Measurements from ENCODE around the gene COA1. TPM values are rescaled to one million over a fixed set of nuclear protein-coding genes. Genes with fewer than 3 reads are reported as not detected.

COA1 gene
- total RNA-seq, 1 experiment from 2014 or later: 151 TPM

- POLR2A ChIA-PET (ENCODE audit: unreplicated experiment): no interaction called here
- H3K9me3 ChIP-seq (ENCODE audit: insufficient read depth, low read depth): no peaks in the 10 kb centered on the region
Measured at GRCh38 chr7:43616977-43617376, 112.3 kb downstream of the COA1 start.

GRCh38 chr7:43615558-43616145 is 113.7 kb downstream of the COA1 start:
- Histone ChIP-seq H3K4me3 (no peak overlapping the region), H3K27ac (no peak overlapping the region), H3K27me3 (ENCODE audit: insufficient read depth, low read depth) (no peaks in the 10 kb centered on the region), H3K4me2 (no peak overlapping the region), H3K4me1 (replicated peaks; ENCODE audit: insufficient read depth) (0 out of 2 replicates have a peak, but pooled peaks cover 5% of the 10 kb centered on the region), H4K20me1 (ENCODE audit: insufficient read depth) (peaks cover 32% of the 10 kb centered on the region), H2AFZ (no peak overlapping the region), H3K9me2 (ENCODE audit: insufficient read depth) (no peaks in the 10 kb centered on the region), H3K36me3 (ENCODE audit: low read depth) (peaks cover 76% of the 10 kb centered on the region), H3K79me2 (ENCODE audit: low read depth) (peaks cover 51% of the 10 kb centered on the region), H3K9me3 (ENCODE audit: insufficient read depth, low read depth) (no peaks in the 10 kb centered on the region), H3F3A (ENCODE audit: insufficient read depth, low read depth) (peaks cover 38% of the 10 kb centered on the region)
- intact Hi-C loops (cut with micrococcal nuclease; ENCODE audit: unreplicated experiment): no loop called here
- no peak for DNase-seq
- POLR2A ChIA-PET (ENCODE audit: unreplicated experiment): interaction anchor here (0.6 kb wide), 1 partner anchor 33 kb away, joined by 6 read pairs; no protein-coding TSS in a partner anchor
- no TSS peak for BruUV-seq (replicated peaks)
- TF ChIP-seq EZH2 (IDR thresholded peaks at IDR 0.05; ENCODE audit: low read depth): no peak
- no peak for TF ChIP-seq CTCF (conservative IDR thresholded peaks at IDR 0.05)
- CTCF ChIA-PET: no interaction called here

More at GRCh38 chr7:43616977-43617376, 112.3 kb downstream of the COA1 start:
- no peaks in the 10 kb centered on the region for H3K9me2 ChIP-seq (ENCODE audit: insufficient read depth)
- CTCF ChIA-PET: no interaction called here
- H3F3A ChIP-seq (ENCODE audit: insufficient read depth, low read depth): peaks cover 47% of the 10 kb centered on the region
- TF ChIP-seq CTCF (conservative IDR thresholded peaks at IDR 0.05) (no peak), EZH2 (IDR thresholded peaks at IDR 0.05; ENCODE audit: low read depth) (no peak)
- peaks cover 70% of the 10 kb centered on the region for H3K36me3 ChIP-seq (ENCODE audit: low read depth)
- no peak for DNase-seq
- no peak overlapping the region for H3K27ac ChIP-seq
- no peak overlapping the region for H3K4me2 ChIP-seq
- BruUV-seq (replicated peaks): no TSS peak
- 0 out of 2 replicates have a peak, but pooled peaks cover 5% of the 10 kb centered on the region for H3K4me1 ChIP-seq (replicated peaks; ENCODE audit: insufficient read depth)
- no peaks in the 10 kb centered on the region for H3K27me3 ChIP-seq (ENCODE audit: insufficient read depth, low read depth)
- intact Hi-C loops (cut with micrococcal nuclease; ENCODE audit: unreplicated experiment): no loop called here
- H2AFZ ChIP-seq: no peak overlapping the region
- H3K4me3 ChIP-seq: no peak overlapping the region
- H4K20me1 ChIP-seq (ENCODE audit: insufficient read depth): peaks cover 32% of the 10 kb centered on the region
- peaks cover 43% of the 10 kb centered on the region for H3K79me2 ChIP-seq (ENCODE audit: low read depth)

GRCh38 chr7:43612599-43613589 is 116.4 kb downstream of the COA1 start:
- Histone ChIP-seq H3K27ac (no peak overlapping the region), H2AFZ (no peak overlapping the region), H3K79me2 (ENCODE audit: low read depth) (peaks cover 50% of the 10 kb centered on the region), H3K4me2 (no peak overlapping the region), H3K9me2 (ENCODE audit: insufficient read depth) (no peaks in the 10 kb centered on the region), H3F3A (ENCODE audit: insufficient read depth, low read depth) (peaks cover 18% of the 10 kb centered on the region), H4K20me1 (ENCODE audit: insufficient read depth) (peaks cover 37% of the 10 kb centered on the region), H3K9me3 (ENCODE audit: insufficient read depth, low read depth) (no peaks in the 10 kb centered on the region), H3K4me3 (no peak overlapping the region), H3K4me1 (replicated peaks; ENCODE audit: insufficient read depth) (no peaks in the 10 kb centered on the region), H3K36me3 (ENCODE audit: low read depth) (peaks cover 77% of the 10 kb centered on the region), H3K27me3 (ENCODE audit: insufficient read depth, low read depth) (no peaks in the 10 kb centered on the region)
- TF ChIP-seq EZH2 (IDR thresholded peaks at IDR 0.05; ENCODE audit: low read depth): no peak
- no peak for TF ChIP-seq CTCF (conservative IDR thresholded peaks at IDR 0.05)
- no TSS peak for BruUV-seq (replicated peaks)
- ChIA-PET CTCF (interaction anchor here (0.7 kb wide), 1 partner anchor 43 kb away, joined by 4 read pairs; no protein-coding TSS in a partner anchor), POLR2A (ENCODE audit: unreplicated experiment) (no interaction called here)
- intact Hi-C loops (cut with micrococcal nuclease; ENCODE audit: unreplicated experiment): no loop called here
- DNase-seq: no peak
